Body of pancreas (tissue), 4 donors: Measurements from ENCODE around the gene RASA3.

Source experiments
- CTCF ChIP-seq, 7 experiments: fragments of 450-650 bp in 4 of 7; fragments of 200-600 bp in 3 of 7; sonication (generic) in 3 of 7; IDR thresholded peaks; one replicate each; pipeline ENCODE4 v1.5.1; 2016 to 2019; ENCODE audit warnings: antibody characterized with exemption in 7 of 7
- POLR2A ChIP-seq, 3 donors: fragments of 450-650 bp; IDR thresholded peaks; one replicate each; pipeline ENCODE4 v1.6.1; 2016; ENCODE audit warnings: antibody characterized with exemption in 3 of 3, mild to moderate bottlenecking in 2 of 3

- TF ChIP-seq CTCF (IDR thresholded peaks at IDR 0.05) (no peak), POLR2A (IDR thresholded peaks at IDR 0.05) (no peak)
Measured at GRCh38 chr13:113954046-113954835, 178.2 kb downstream of the RASA3 start.
